Measurements from ENCODE around the gene KIAA1217.

- TF ChIP-seq CTCF (IDR thresholded peaks at IDR 0.05) (no peak), POLR2A (IDR thresholded peaks at IDR 0.05) (no peak)
Observed at GRCh38 chr10:24519950-24520349, 311.0 kb downstream of the KIAA1217 start.

Data from prostate gland (tissue), 2 donors.